Amniotic epithelial cell (primary cell): ENCODE data around the gene POLDIP2.

Experiments used
- DNase-seq: peaks from one replicate; pipeline ENCODE4 v3.0.0-alpha.2; 2010; ENCODE audit warnings: low read depth

POLDIP2 gene

DNA sequence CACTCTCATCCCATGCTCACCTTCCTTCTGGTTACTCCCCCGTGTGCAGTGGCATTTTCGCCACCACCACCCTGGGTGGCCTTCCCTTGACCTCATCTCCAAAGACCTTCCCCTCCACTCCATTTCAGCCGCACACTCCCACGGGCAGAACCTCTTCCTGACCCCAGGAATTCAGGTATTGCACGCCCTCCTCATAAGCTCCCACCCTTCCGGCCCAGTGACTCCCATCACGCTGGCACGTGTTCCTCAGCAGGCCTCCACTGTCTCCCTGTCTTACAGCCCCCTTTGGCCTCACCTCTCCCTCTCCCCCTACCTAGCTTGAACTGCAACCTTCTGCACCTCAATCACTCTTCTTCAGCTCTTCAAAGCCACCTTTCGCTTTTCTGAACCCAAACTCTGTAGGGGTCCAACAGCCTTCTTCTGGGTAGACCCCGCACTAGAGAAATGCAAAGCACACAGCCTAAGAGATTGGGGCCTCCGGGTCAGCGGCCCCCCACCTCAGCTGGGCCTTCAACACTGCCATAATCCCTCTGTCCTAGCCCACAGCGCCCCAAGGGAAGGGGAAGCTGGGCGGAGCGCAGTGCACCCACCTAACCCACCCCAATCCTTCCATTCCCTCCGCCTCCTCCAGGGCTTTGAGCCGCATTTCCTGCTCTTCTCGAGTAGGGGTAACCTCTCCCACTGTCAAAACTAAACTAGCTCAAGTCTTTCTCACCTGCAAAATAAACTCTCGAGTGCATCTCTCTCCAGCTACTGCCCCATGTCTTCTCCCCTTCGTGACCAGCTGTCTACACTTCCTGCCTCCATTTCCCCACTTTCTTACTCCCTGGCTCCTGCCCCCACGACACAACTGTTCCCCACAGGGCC, 40.0 kb downstream of the POLDIP2 start:
- no peak for DNase-seq

DNA sequence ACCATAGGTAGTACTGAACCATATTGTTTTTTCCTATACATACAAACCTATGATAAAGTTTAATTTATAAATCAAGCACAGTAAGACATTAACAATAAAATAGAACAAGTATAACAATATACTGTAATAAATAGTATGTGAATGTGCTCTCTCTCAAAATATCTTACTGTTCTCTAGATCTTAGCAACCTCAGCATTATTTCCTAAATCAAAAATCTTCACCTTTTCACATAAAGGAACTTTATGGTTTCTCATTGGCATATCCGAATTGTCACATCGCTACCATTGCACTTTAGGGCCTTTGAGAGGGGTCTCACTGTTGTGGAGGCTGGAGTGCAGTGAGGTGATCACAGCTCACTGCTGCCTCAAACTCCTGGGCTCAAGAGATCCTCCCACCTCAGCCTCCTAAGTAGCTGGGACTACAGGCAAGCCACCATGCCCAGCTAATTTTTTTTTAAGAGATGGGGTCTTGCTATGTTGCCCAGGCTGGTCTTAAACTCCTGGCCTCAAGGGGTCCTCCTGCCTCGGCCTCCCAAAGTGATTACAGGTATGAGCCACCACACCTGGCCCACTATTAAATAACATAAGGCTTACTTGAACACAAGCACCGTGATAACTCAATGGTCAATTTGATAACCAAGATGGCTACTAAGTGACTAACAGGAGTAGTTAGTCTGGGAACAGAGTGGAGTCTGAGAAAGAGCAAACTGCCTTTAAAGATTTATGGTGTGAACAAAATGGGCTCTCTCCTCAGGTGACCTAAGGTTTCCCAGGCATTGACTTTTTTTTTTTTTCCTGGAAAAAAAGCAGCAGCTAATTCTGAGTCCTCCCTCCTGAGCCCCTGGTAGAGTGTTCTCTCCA, 41.3 kb downstream of the POLDIP2 start:
- DNase-seq: no peak

DNA sequence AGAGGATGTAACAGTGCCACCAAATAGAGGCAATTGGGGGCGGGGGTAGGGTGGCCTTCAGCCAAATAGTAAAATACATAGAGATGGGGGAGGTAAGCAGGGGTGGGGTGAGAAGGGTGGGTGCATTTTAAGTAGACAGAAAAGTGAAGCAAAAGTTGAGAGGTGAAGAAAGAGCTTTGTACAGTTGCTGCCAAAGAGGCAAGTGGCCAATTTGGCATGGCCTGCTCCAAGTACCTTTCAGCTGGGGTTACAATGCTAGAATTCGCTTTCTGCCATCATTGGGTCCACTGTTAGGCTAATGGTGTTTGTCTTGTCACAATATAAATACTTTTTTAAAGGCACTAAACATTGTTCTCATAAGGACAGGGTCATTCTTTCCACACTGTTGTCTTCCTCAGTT, 43.5 kb downstream of the POLDIP2 start:
- DNase-seq: no peak

DNA sequence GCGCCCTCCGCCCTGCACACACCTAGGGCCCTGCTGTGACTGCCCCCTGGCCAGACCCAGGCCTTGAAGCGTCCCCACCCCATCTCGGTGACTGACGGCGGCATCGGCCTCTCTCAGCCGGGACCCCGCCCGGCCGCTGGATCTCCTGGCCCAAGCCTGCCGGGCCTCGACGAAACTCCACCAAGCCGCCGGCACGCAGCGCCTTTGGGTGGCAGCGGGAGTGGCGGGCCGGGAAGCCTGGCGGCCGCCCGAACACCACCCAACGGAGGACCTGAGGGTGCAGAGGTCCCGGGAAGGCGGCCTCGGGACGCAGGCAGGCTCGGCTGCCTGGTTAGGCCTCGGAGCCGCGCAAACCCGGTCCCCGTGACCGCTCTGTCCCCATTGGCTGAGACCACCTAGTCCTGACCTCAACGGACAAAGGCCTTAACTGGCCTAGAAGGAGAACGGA, 50.3 kb downstream of the POLDIP2 start:
- DNase-seq: no peak

DNA sequence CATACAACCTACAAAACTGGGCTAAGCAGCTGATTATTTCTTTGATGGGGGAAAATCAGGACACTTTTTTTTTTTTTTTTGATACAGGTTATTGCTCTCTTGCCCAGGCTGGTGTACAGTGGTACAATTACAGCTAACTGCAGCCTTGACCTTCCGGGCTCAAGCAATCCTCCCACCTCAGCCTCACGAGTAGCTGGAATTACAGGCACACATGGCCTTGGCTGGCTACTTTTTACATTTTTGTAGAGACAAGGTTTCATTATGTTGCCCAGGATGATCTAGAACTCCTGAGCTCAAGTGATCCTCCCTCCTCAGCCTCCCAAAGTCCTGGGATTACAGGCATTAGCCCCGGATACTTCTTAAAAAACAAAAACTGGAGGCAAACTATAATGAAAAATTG, 58.9 kb downstream of the POLDIP2 start:
- no peak for DNase-seq
